WTC11 (cell line): ENCODE data around the gene NCKAP5. TPM values are rescaled to one million over a fixed set of nuclear protein-coding genes. Genes with fewer than 3 reads are reported as not detected.

Experiments
- ATF1 ChIP-seq: sonication (generic); formaldehyde crosslinking; IDR thresholded peaks from 2 replicates; pipeline ENCODE4 v1.8.1; 2023; ENCODE audit warnings: mild to moderate bottlenecking, moderate library complexity, missing genetic modification reagents
- CBFB ChIP-seq: sonication (generic); formaldehyde crosslinking; IDR thresholded peaks from 2 replicates; pipeline ENCODE4 v1.8.1; 2022; ENCODE audit warnings: mild to moderate bottlenecking, low read depth, missing genetic modification reagents
- CREM ChIP-seq: sonication (generic); formaldehyde crosslinking; IDR thresholded peaks from 2 replicates; pipeline ENCODE4 v1.8.1; 2022; ENCODE audit warnings: mild to moderate bottlenecking, missing genetic modification reagents, moderate library complexity
- FOXJ3 ChIP-seq: sonication (generic); formaldehyde crosslinking; IDR thresholded peaks from 2 replicates; pipeline ENCODE4 v1.9.0; 2021; ENCODE audit warnings: missing genetic modification reagents, mild to moderate bottlenecking, borderline replicate concordance
- GRHL2 ChIP-seq: fragments of 250-450 bp; sonication (Bioruptor Pico); IDR thresholded peaks from 2 replicates; pipeline ENCODE4 v1.8.0; 2022; ENCODE audit warnings: mild to moderate bottlenecking, moderate library complexity; ENCODE audit not compliant: insufficient replicate concordance, severe bottlenecking
- JAZF1 ChIP-seq: fragments of 250-450 bp; sonication (Bioruptor Pico); IDR thresholded peaks from 2 replicates; pipeline ENCODE4 v1.9.0; 2021; ENCODE audit warnings: moderate library complexity, mild to moderate bottlenecking, inconsistent platforms
- NR1H2 ChIP-seq: sonication (generic); formaldehyde crosslinking; IDR thresholded peaks from 2 replicates; pipeline ENCODE4 v1.9.0; 2021; ENCODE audit warnings: mild to moderate bottlenecking, moderate library complexity, missing genetic modification reagents
- NR3C1 ChIP-seq: sonication (generic); formaldehyde crosslinking; conservative IDR thresholded peaks from 2 replicates; pipeline ENCODE4 v1.8.1; 2023; ENCODE audit warnings: low read depth, mild to moderate bottlenecking, missing genetic modification reagents
- PREB ChIP-seq: sonication (generic); formaldehyde crosslinking; IDR thresholded peaks from 2 replicates; pipeline ENCODE4 v1.8.1; 2022; ENCODE audit warnings: mild to moderate bottlenecking, missing genetic modification reagents, moderate library complexity, borderline replicate concordance
- RELA ChIP-seq: sonication (generic); formaldehyde crosslinking; IDR thresholded peaks from 2 replicates; pipeline ENCODE4 v1.8.1; 2022; ENCODE audit warnings: missing genetic modification reagents, mild to moderate bottlenecking, borderline replicate concordance
- SMAD4 ChIP-seq: sonication (generic); formaldehyde crosslinking; IDR thresholded peaks from 2 replicates; pipeline ENCODE4 v1.8.0; 2022; ENCODE audit warnings: mild to moderate bottlenecking, missing genetic modification reagents
- SOX15 ChIP-seq: fragments of 250-450 bp; sonication (Bioruptor Pico); IDR thresholded peaks from 2 replicates; pipeline ENCODE4 v1.9.0; 2021; ENCODE audit warnings: mild to moderate bottlenecking
- SP1 ChIP-seq: sonication (generic); formaldehyde crosslinking; conservative IDR thresholded peaks from 2 replicates; pipeline ENCODE4 v1.8.1; 2022; ENCODE audit warnings: missing genetic modification reagents
- TCF7 ChIP-seq: sonication (generic); formaldehyde crosslinking; IDR thresholded peaks from 2 replicates; pipeline ENCODE4 v1.8.0; 2022; ENCODE audit warnings: mild to moderate bottlenecking, low read depth, missing genetic modification reagents, moderate library complexity
- ZNF121 ChIP-seq: sonication (generic); formaldehyde crosslinking; IDR thresholded peaks from 2 replicates; pipeline ENCODE4 v1.8.0; 2023; ENCODE audit warnings: missing genetic modification reagents
- ZNF138 ChIP-seq: sonication (generic); formaldehyde crosslinking; conservative IDR thresholded peaks from 2 replicates; pipeline ENCODE4 v1.8.1; 2022; ENCODE audit warnings: mild to moderate bottlenecking, moderate library complexity, missing genetic modification reagents
- ZNF232 ChIP-seq: sonication (generic); formaldehyde crosslinking; IDR thresholded peaks from 2 replicates; pipeline ENCODE4 v1.8.0; 2022; ENCODE audit warnings: mild to moderate bottlenecking, missing genetic modification reagents
- ZNF263 ChIP-seq: sonication (generic); formaldehyde crosslinking; IDR thresholded peaks from 2 replicates; pipeline ENCODE4 v1.8.1; 2022; ENCODE audit warnings: low read depth, mild to moderate bottlenecking, moderate library complexity, missing genetic modification reagents
- ZNF281 ChIP-seq: sonication (generic); formaldehyde crosslinking; IDR thresholded peaks from 2 replicates; pipeline ENCODE4 v1.8.0; 2023; ENCODE audit warnings: mild to moderate bottlenecking, missing genetic modification reagents
- ZNF416 ChIP-seq: fragments of 250-450 bp; sonication (Bioruptor Pico); IDR thresholded peaks from 2 replicates; pipeline ENCODE4 v1.9.0; 2021; ENCODE audit warnings: mild to moderate bottlenecking, inconsistent platforms
- ZNF425 ChIP-seq: fragments of 250-450 bp; sonication (Bioruptor Pico); conservative IDR thresholded peaks from 2 replicates; pipeline ENCODE4 v1.9.0; 2021; ENCODE audit warnings: mild to moderate bottlenecking
- ZNF532 ChIP-seq: fragments of 250-450 bp; sonication (Bioruptor Pico); IDR thresholded peaks from 2 replicates; pipeline ENCODE4 v1.9.0; 2021; ENCODE audit warnings: mild to moderate bottlenecking, borderline replicate concordance
- total RNA-seq: library from RNA; stranded (reverse); gene quantifications from 3 replicates; pipeline ENCODE4 v1.2.3, GENCODE V29; 2021
- TF ChIP-seq, protein P1 (sequence below): sonication (generic); formaldehyde crosslinking; IDR thresholded peaks from 2 replicates; pipeline ENCODE4 v1.8.1; 2023; ENCODE audit warnings: mild to moderate bottlenecking, missing genetic modification reagents, moderate library complexity
- TF ChIP-seq, protein P2 (sequence below): sonication (generic); formaldehyde crosslinking; IDR thresholded peaks from 2 replicates; pipeline ENCODE4 v1.8.1; 2023; ENCODE audit warnings: mild to moderate bottlenecking, missing genetic modification reagents, borderline replicate concordance

NCKAP5 gene
- total RNA-seq, 1 experiment from 2014 or later, result 0.55 TPM

DNA sequence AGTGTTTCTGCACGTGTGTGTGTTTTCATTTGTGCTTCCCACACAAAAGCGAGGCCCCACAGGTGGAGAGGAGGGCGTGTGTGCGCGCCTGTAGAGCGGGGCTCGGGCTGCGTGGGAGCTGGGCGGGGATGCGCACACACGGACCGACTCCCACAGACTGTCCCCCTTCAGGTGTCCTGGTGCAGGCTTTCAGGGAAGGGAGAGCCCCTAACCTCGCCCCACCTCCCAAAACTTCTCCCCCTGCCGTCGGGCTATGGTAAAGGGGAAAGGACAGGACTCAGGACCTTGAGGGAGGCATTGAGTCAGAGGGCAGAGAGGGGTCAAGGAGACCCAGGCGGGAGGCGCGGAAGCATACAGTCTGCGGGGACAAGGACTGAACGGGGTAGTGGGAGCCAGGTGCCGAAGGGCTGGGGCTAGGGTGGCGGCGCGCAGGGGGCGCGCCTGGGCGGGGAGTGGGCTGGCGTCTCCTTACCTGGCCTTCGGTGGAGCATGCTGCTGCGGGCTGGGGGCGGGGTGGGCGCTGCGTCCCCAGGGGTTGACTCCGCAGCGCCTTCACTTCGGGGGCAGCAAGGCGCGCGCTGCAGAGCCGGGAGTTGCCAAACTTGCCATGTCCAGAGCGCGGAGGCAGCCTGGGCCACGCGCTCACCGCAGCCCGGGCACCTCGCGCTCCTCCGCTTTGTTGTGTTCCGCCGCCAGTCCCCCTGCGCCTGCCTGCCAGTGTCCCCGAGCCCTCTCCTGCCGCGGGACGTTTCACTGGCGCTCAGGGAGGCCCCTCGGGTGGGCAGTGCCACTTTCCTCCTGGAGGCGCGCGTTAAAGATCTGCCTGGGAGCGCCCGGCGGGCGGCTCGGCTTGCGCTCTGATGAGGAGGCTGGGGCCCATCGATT, 302.0 kb downstream of the NCKAP5 start (continued):
- no peak for TF ChIP-seq ZNF121 (CRISPR knock-in tag)
- TF ChIP-seq NR3C1 (CRISPR knock-in tag), result no peak
- no peak for TF ChIP-seq ZNF416 (CRISPR knock-in tag)
- TF ChIP-seq ZNF425 (CRISPR knock-in tag), result no peak
- TF ChIP-seq ZNF263 (CRISPR knock-in tag), result no peak
- 0 out of 2 replicates have a peak, but pooled peaks have one; percentile 41 for TF ChIP-seq SMAD4 (CRISPR knock-in tag)
- TF ChIP-seq FOXJ3 (CRISPR knock-in tag), result no peak
- TF ChIP-seq ATF1 (CRISPR knock-in tag), result no peak
- TF ChIP-seq, protein P1, sequence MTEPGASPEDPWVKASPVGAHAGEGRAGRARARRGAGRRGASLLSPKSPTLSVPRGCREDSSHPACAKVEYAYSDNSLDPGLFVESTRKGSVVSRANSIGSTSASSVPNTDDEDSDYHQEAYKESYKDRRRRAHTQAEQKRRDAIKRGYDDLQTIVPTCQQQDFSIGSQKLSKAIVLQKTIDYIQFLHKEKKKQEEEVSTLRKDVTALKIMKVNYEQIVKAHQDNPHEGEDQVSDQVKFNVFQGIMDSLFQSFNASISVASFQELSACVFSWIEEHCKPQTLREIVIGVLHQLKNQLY (CRISPR knock-in tag), result no peak
- TF ChIP-seq SOX15 (CRISPR knock-in tag), result no peak
- TF ChIP-seq ZNF232 (CRISPR knock-in tag), result no peak
- no peak for TF ChIP-seq PREB (CRISPR knock-in tag)
- TF ChIP-seq TCF7 (CRISPR knock-in tag), result no peak
- no peak for TF ChIP-seq GRHL2
- no peak for TF ChIP-seq SP1 (CRISPR knock-in tag)
- TF ChIP-seq ZNF138 (CRISPR knock-in tag), result no peak
- TF ChIP-seq, protein P2, sequence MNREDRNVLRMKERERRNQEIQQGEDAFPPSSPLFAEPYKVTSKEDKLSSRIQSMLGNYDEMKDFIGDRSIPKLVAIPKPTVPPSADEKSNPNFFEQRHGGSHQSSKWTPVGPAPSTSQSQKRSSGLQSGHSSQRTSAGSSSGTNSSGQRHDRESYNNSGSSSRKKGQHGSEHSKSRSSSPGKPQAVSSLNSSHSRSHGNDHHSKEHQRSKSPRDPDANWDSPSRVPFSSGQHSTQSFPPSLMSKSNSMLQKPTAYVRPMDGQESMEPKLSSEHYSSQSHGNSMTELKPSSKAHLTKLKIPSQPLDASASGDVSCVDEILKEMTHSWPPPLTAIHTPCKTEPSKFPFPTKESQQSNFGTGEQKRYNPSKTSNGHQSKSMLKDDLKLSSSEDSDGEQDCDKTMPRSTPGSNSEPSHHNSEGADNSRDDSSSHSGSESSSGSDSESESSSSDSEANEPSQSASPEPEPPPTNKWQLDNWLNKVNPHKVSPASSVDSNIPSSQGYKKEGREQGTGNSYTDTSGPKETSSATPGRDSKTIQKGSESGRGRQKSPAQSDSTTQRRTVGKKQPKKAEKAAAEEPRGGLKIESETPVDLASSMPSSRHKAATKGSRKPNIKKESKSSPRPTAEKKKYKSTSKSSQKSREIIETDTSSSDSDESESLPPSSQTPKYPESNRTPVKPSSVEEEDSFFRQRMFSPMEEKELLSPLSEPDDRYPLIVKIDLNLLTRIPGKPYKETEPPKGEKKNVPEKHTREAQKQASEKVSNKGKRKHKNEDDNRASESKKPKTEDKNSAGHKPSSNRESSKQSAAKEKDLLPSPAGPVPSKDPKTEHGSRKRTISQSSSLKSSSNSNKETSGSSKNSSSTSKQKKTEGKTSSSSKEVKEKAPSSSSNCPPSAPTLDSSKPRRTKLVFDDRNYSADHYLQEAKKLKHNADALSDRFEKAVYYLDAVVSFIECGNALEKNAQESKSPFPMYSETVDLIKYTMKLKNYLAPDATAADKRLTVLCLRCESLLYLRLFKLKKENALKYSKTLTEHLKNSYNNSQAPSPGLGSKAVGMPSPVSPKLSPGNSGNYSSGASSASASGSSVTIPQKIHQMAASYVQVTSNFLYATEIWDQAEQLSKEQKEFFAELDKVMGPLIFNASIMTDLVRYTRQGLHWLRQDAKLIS, result peak; percentile 42; the same call in 1 of the 2 replicates
- no peak for TF ChIP-seq ZNF281 (CRISPR knock-in tag)
- TF ChIP-seq RELA (CRISPR knock-in tag), result no peak
- TF ChIP-seq JAZF1, result no peak
- no peak for TF ChIP-seq CREM (CRISPR knock-in tag)
- TF ChIP-seq CBFB (CRISPR knock-in tag), result no peak
- TF ChIP-seq ZNF532, result no peak
- no peak for TF ChIP-seq NR1H2 (CRISPR knock-in tag)
